ENCODE data around the gene VMP1. TPM values are rescaled to one million over a fixed set of nuclear protein-coding genes. Genes with fewer than 3 reads are reported as not detected.
"Not testable (repeated sequence)": the region's sequence is repeated elsewhere in the genome, so short reads cannot be mapped to it uniquely, and the experiment has no call there.

The VMP1 gene
- total RNA-seq, 1 donor from 2014 or later, result 479 TPM

GRCh38 chr17:59856859-59857794 is 149.7 kb downstream of the VMP1 start:
- no peak overlapping the region for H3K4me3 Mint-ChIP-seq (ENCODE audit: low read depth)
- intact Hi-C loops (cut with micrococcal nuclease), result no loop called here
- peaks cover 10% of the 10 kb centered on the region for H3K36me3 Mint-ChIP-seq (ENCODE audit: low read depth)
- H3K27me3 Mint-ChIP-seq (ENCODE audit: low read depth), result no peaks in the 10 kb centered on the region
- peaks cover 18% of the 10 kb centered on the region for H3K4me1 Mint-ChIP-seq (ENCODE audit: low read depth)
- no peak for DNase-seq (ENCODE audit: low spot score)
- H3K9me3 Mint-ChIP-seq, result no peaks in the 10 kb centered on the region
- no peak overlapping the region for H3K27ac Mint-ChIP-seq

GRCh38 chr17:59858167-59858816 is 150.8 kb downstream of the VMP1 start:
- no peaks in the 10 kb centered on the region for H3K27me3 Mint-ChIP-seq (ENCODE audit: low read depth)
- peaks cover 14% of the 10 kb centered on the region for H3K36me3 Mint-ChIP-seq (ENCODE audit: low read depth)
- no peak for DNase-seq (ENCODE audit: low spot score)
- H3K4me3 Mint-ChIP-seq (ENCODE audit: low read depth), result no peak overlapping the region
- no peak overlapping the region for H3K27ac Mint-ChIP-seq
- intact Hi-C loops (cut with micrococcal nuclease), result no loop called here
- no peaks in the 10 kb centered on the region for H3K9me3 Mint-ChIP-seq
- H3K4me1 Mint-ChIP-seq (ENCODE audit: low read depth), result peaks cover 11% of the 10 kb centered on the region

GRCh38 chr17:59858932-59859331 is 151.5 kb downstream of the VMP1 start:
- intact Hi-C loops (cut with micrococcal nuclease), result loop anchor here (1.0 kb wide), 1 partner anchor 106 kb away; no protein-coding TSS in a partner anchor
- Mint-ChIP-seq H3K36me3 (ENCODE audit: low read depth) (peaks cover 18% of the 10 kb centered on the region), H3K27ac (no peak overlapping the region)

GRCh38 chr17:59859444-59860025 is 152.1 kb downstream of the VMP1 start:
- H3K36me3 Mint-ChIP-seq (ENCODE audit: low read depth), result peaks cover 21% of the 10 kb centered on the region

More at GRCh38 chr17:59858932-59859331, 151.5 kb downstream of the VMP1 start:
- no peak for DNase-seq (ENCODE audit: low spot score)
- Mint-ChIP-seq H3K4me3 (ENCODE audit: low read depth) (no peak overlapping the region), H3K27me3 (ENCODE audit: low read depth) (no peaks in the 10 kb centered on the region), H3K4me1 (ENCODE audit: low read depth) (peaks cover 9% of the 10 kb centered on the region), H3K9me3 (no peaks in the 10 kb centered on the region)

GRCh38 chr17:59863616-59864015 is 156.2 kb downstream of the VMP1 start:
- intact Hi-C loops (cut with micrococcal nuclease), result no loop called here
- H3K27me3 Mint-ChIP-seq (ENCODE audit: low read depth), result no peaks in the 10 kb centered on the region
- no peak for DNase-seq (ENCODE audit: low spot score)
- H3K36me3 Mint-ChIP-seq (ENCODE audit: low read depth), result peaks cover 28% of the 10 kb centered on the region
- H3K27ac Mint-ChIP-seq, result no peak overlapping the region
- H3K9me3 Mint-ChIP-seq, result no peaks in the 10 kb centered on the region
- no peak overlapping the region for H3K4me3 Mint-ChIP-seq (ENCODE audit: low read depth)
- no peaks in the 10 kb centered on the region for H3K4me1 Mint-ChIP-seq (ENCODE audit: low read depth)

More at GRCh38 chr17:59859444-59860025, 152.1 kb downstream of the VMP1 start:
- H3K4me3 Mint-ChIP-seq (ENCODE audit: low read depth), result no peak overlapping the region
- H3K4me1 Mint-ChIP-seq (ENCODE audit: low read depth), result peaks cover 9% of the 10 kb centered on the region
- intact Hi-C loops (cut with micrococcal nuclease), result loop anchor here (1.0 kb wide), 1 partner anchor 106 kb away; no protein-coding TSS in a partner anchor
- no peaks in the 10 kb centered on the region for H3K9me3 Mint-ChIP-seq
- no peaks in the 10 kb centered on the region for H3K27me3 Mint-ChIP-seq (ENCODE audit: low read depth)
- DNase-seq (ENCODE audit: low spot score), result no peak
- no peak overlapping the region for H3K27ac Mint-ChIP-seq

GRCh38 chr17:59869941-59870218 is 162.4 kb downstream of the VMP1 start:
- H3K27ac Mint-ChIP-seq, result no peak overlapping the region
- no peak for DNase-seq (ENCODE audit: low spot score)
- H3K27me3 Mint-ChIP-seq (ENCODE audit: low read depth), result no peaks in the 10 kb centered on the region
- intact Hi-C loops (cut with micrococcal nuclease), result no loop called here
- H3K4me3 Mint-ChIP-seq (ENCODE audit: low read depth), result no peak overlapping the region
- peaks cover 18% of the 10 kb centered on the region for H3K36me3 Mint-ChIP-seq (ENCODE audit: low read depth)
- H3K9me3 Mint-ChIP-seq, result no peaks in the 10 kb centered on the region
- H3K4me1 Mint-ChIP-seq (ENCODE audit: low read depth), result no peaks in the 10 kb centered on the region

- Mint-ChIP-seq H3K9me3 (no peaks in the 10 kb centered on the region), H3K27me3 (ENCODE audit: low read depth) (no peaks in the 10 kb centered on the region), H3K36me3 (ENCODE audit: low read depth) (peaks cover 16% of the 10 kb centered on the region), H3K27ac (no peak overlapping the region), H3K4me3 (ENCODE audit: low read depth) (no peak overlapping the region), H3K4me1 (ENCODE audit: low read depth) (no peaks in the 10 kb centered on the region)
- intact Hi-C loops (cut with micrococcal nuclease), result no loop called here
- no peak for DNase-seq (ENCODE audit: low spot score)
Observed at GRCh38 chr17:59870482-59870881, 163.0 kb downstream of the VMP1 start.

- Mint-ChIP-seq H3K27me3 (ENCODE audit: low read depth) (no peaks in the 10 kb centered on the region), H3K36me3 (ENCODE audit: low read depth) (peaks cover 24% of the 10 kb centered on the region), H3K9me3 (no peaks in the 10 kb centered on the region), H3K4me1 (ENCODE audit: low read depth) (no peaks in the 10 kb centered on the region), H3K27ac (peak overlapping the region; percentile 9), H3K4me3 (ENCODE audit: low read depth) (no peak overlapping the region)
- DNase-seq (ENCODE audit: low spot score), result no peak
- intact Hi-C loops (cut with micrococcal nuclease), result no loop called here
Observed at GRCh38 chr17:59872351-59872750, 164.9 kb downstream of the VMP1 start.

GRCh38 chr17:59873414-59873813 is 166.0 kb downstream of the VMP1 start:
- DNase-seq (ENCODE audit: low spot score); H3K27me3 Mint-ChIP-seq (ENCODE audit: low read depth); H3K27ac Mint-ChIP-seq; H3K4me1 Mint-ChIP-seq (ENCODE audit: low read depth); intact Hi-C loops (cut with micrococcal nuclease); H3K9me3 Mint-ChIP-seq; H3K4me3 Mint-ChIP-seq (ENCODE audit: low read depth): not testable (repeated sequence)
- H3K36me3 Mint-ChIP-seq (ENCODE audit: low read depth), result peaks cover 34% of the 10 kb centered on the region

- H3K27me3 Mint-ChIP-seq (ENCODE audit: low read depth), result no peaks in the 10 kb centered on the region
- peaks cover 33% of the 10 kb centered on the region for H3K36me3 Mint-ChIP-seq (ENCODE audit: low read depth)
- H3K9me3 Mint-ChIP-seq, result no peaks in the 10 kb centered on the region
- H3K4me1 Mint-ChIP-seq (ENCODE audit: low read depth), result no peaks in the 10 kb centered on the region
- no peak for DNase-seq (ENCODE audit: low spot score)
- H3K27ac Mint-ChIP-seq, result no peak overlapping the region
- H3K4me3 Mint-ChIP-seq (ENCODE audit: low read depth), result no peak overlapping the region
- intact Hi-C loops (cut with micrococcal nuclease), result no loop called here
Observed at GRCh38 chr17:59874376-59874775, 166.9 kb downstream of the VMP1 start.

- Mint-ChIP-seq H3K27me3 (ENCODE audit: low read depth) (no peaks in the 10 kb centered on the region), H3K27ac (no peak overlapping the region), H3K9me3 (no peaks in the 10 kb centered on the region), H3K4me1 (ENCODE audit: low read depth) (no peaks in the 10 kb centered on the region), H3K36me3 (ENCODE audit: low read depth) (peaks cover 34% of the 10 kb centered on the region), H3K4me3 (ENCODE audit: low read depth) (no peak overlapping the region)
- intact Hi-C loops (cut with micrococcal nuclease), result no loop called here
- DNase-seq (ENCODE audit: low spot score), result no peak
Observed at GRCh38 chr17:59876107-59876506, 168.7 kb downstream of the VMP1 start.

GRCh38 chr17:59877965-59878364 is 170.5 kb downstream of the VMP1 start:
- peak overlapping the region; percentile 2 for H3K27ac Mint-ChIP-seq
- intact Hi-C loops (cut with micrococcal nuclease), result no loop called here
- H3K36me3 Mint-ChIP-seq (ENCODE audit: low read depth), result peaks cover 37% of the 10 kb centered on the region
- H3K4me3 Mint-ChIP-seq (ENCODE audit: low read depth), result no peak overlapping the region
- no peaks in the 10 kb centered on the region for H3K4me1 Mint-ChIP-seq (ENCODE audit: low read depth)
- no peaks in the 10 kb centered on the region for H3K9me3 Mint-ChIP-seq
- DNase-seq (ENCODE audit: low spot score), result no peak
- H3K27me3 Mint-ChIP-seq (ENCODE audit: low read depth), result no peaks in the 10 kb centered on the region

GRCh38 chr17:59878624-59879023 is 171.2 kb downstream of the VMP1 start:
- Mint-ChIP-seq H3K27me3 (ENCODE audit: low read depth) (no peaks in the 10 kb centered on the region), H3K4me1 (ENCODE audit: low read depth) (no peaks in the 10 kb centered on the region), H3K36me3 (ENCODE audit: low read depth) (peaks cover 37% of the 10 kb centered on the region), H3K4me3 (ENCODE audit: low read depth) (no peak overlapping the region), H3K9me3 (no peaks in the 10 kb centered on the region), H3K27ac (no peak overlapping the region)
- no peak for DNase-seq (ENCODE audit: low spot score)
- intact Hi-C loops (cut with micrococcal nuclease), result no loop called here
